Measurements from ENCODE around the gene PTTG2.

Gene PTTG2

GRCh38 chr4:38003628-38004027 lies 43.4 kb downstream of the PTTG2 start:
- Histone ChIP-seq H3K27me3 (ENCODE audit: control insufficient read depth, low read length) (no peaks in the 10 kb centered on the region), H3K27ac (ENCODE audit: low read depth, low read length) (no peak overlapping the region), H3K4me1 (ENCODE audit: control insufficient read depth, low read length) (peaks cover 81% of the 10 kb centered on the region), H4K20me1 (ENCODE audit: control insufficient read depth, insufficient read depth, low read depth, low read length) (peaks cover 28% of the 10 kb centered on the region), H3K4me2 (ENCODE audit: low read length) (no peak overlapping the region), H3K9me2 (replicated peaks; ENCODE audit: control insufficient read depth, low read length) (no peaks in the 10 kb centered on the region), H3K79me2 (ENCODE audit: control insufficient read depth, low read length) (peaks cover 99% of the 10 kb centered on the region), H3F3A (ENCODE audit: control insufficient read depth, insufficient read depth) (no peaks in the 10 kb centered on the region), H3K9me3 (ENCODE audit: control insufficient read depth, insufficient read depth, low read length) (no peaks in the 10 kb centered on the region), H3K4me3 (ENCODE audit: low read length) (no peak overlapping the region), H3K36me3 (ENCODE audit: control insufficient read depth, low read length) (peaks cover 70% of the 10 kb centered on the region)
- TF ChIP-seq CTCF (IDR thresholded peaks at IDR 0.05; ENCODE audit: low read depth, low read length, poor library complexity, severe bottlenecking) (no peak), EZH2phosphoT487 (IDR thresholded peaks at IDR 0.05; ENCODE audit: borderline replicate concordance, low read length) (no peak)

GRCh38 chr4:38004062-38004461 lies 43.9 kb downstream of the PTTG2 start:
- no peaks in the 10 kb centered on the region for H3K27me3 ChIP-seq (ENCODE audit: control insufficient read depth, low read length)
- H4K20me1 ChIP-seq (ENCODE audit: control insufficient read depth, insufficient read depth, low read depth, low read length) = peaks cover 29% of the 10 kb centered on the region
- H3K9me2 ChIP-seq (replicated peaks; ENCODE audit: control insufficient read depth, low read length) = no peaks in the 10 kb centered on the region
- no peak overlapping the region for H3K4me3 ChIP-seq (ENCODE audit: low read length)
- H3K36me3 ChIP-seq (ENCODE audit: control insufficient read depth, low read length) = peaks cover 70% of the 10 kb centered on the region
- no peaks in the 10 kb centered on the region for H3F3A ChIP-seq (ENCODE audit: control insufficient read depth, insufficient read depth)
- no peak overlapping the region for H3K27ac ChIP-seq (ENCODE audit: low read depth, low read length)
- H3K79me2 ChIP-seq (ENCODE audit: control insufficient read depth, low read length) = peaks cover 99% of the 10 kb centered on the region
- no peak overlapping the region for H3K4me2 ChIP-seq (ENCODE audit: low read length)
- peaks cover 82% of the 10 kb centered on the region for H3K4me1 ChIP-seq (ENCODE audit: control insufficient read depth, low read length)
- no peak for TF ChIP-seq CTCF (IDR thresholded peaks at IDR 0.05; ENCODE audit: low read depth, low read length, poor library complexity, severe bottlenecking)
- no peak for TF ChIP-seq EZH2phosphoT487 (IDR thresholded peaks at IDR 0.05; ENCODE audit: borderline replicate concordance, low read length)
- no peaks in the 10 kb centered on the region for H3K9me3 ChIP-seq (ENCODE audit: control insufficient read depth, insufficient read depth, low read length)

GRCh38 chr4:38004887-38005286 lies 44.7 kb downstream of the PTTG2 start:
- Histone ChIP-seq H3K4me2 (ENCODE audit: low read length) (no peak overlapping the region), H3F3A (ENCODE audit: control insufficient read depth, insufficient read depth) (no peaks in the 10 kb centered on the region), H3K9me2 (replicated peaks; ENCODE audit: control insufficient read depth, low read length) (no peaks in the 10 kb centered on the region), H3K9me3 (ENCODE audit: control insufficient read depth, insufficient read depth, low read length) (no peaks in the 10 kb centered on the region), H4K20me1 (ENCODE audit: control insufficient read depth, insufficient read depth, low read depth, low read length) (peaks cover 33% of the 10 kb centered on the region), H3K4me1 (ENCODE audit: control insufficient read depth, low read length) (peaks cover 82% of the 10 kb centered on the region), H3K27ac (ENCODE audit: low read depth, low read length) (no peak overlapping the region), H3K4me3 (ENCODE audit: low read length) (no peak overlapping the region), H3K79me2 (ENCODE audit: control insufficient read depth, low read length) (peaks cover 99% of the 10 kb centered on the region), H3K36me3 (ENCODE audit: control insufficient read depth, low read length) (peaks cover 63% of the 10 kb centered on the region), H3K27me3 (ENCODE audit: control insufficient read depth, low read length) (no peaks in the 10 kb centered on the region)
- TF ChIP-seq CTCF (IDR thresholded peaks at IDR 0.05; ENCODE audit: low read depth, low read length, poor library complexity, severe bottlenecking) (no peak), EZH2phosphoT487 (IDR thresholded peaks at IDR 0.05; ENCODE audit: borderline replicate concordance, low read length) (no peak)

GRCh38 chr4:38005637-38006036 lies 45.4 kb downstream of the PTTG2 start:
- no peaks in the 10 kb centered on the region for H3K27me3 ChIP-seq (ENCODE audit: control insufficient read depth, low read length)
- peaks cover 99% of the 10 kb centered on the region for H3K79me2 ChIP-seq (ENCODE audit: control insufficient read depth, low read length)
- H3K27ac ChIP-seq (ENCODE audit: low read depth, low read length) = no peak overlapping the region
- H3K9me2 ChIP-seq (replicated peaks; ENCODE audit: control insufficient read depth, low read length) = no peaks in the 10 kb centered on the region
- H3K36me3 ChIP-seq (ENCODE audit: control insufficient read depth, low read length) = peaks cover 55% of the 10 kb centered on the region
- H3K4me1 ChIP-seq (ENCODE audit: control insufficient read depth, low read length) = peaks cover 81% of the 10 kb centered on the region
- H3K4me2 ChIP-seq (ENCODE audit: low read length) = no peak overlapping the region
- no peaks in the 10 kb centered on the region for H3F3A ChIP-seq (ENCODE audit: control insufficient read depth, insufficient read depth)
- no peaks in the 10 kb centered on the region for H3K9me3 ChIP-seq (ENCODE audit: control insufficient read depth, insufficient read depth, low read length)
- H4K20me1 ChIP-seq (ENCODE audit: control insufficient read depth, insufficient read depth, low read depth, low read length) = peaks cover 39% of the 10 kb centered on the region
- TF ChIP-seq EZH2phosphoT487 (IDR thresholded peaks at IDR 0.05; ENCODE audit: borderline replicate concordance, low read length) (no peak), CTCF (IDR thresholded peaks at IDR 0.05; ENCODE audit: low read depth, low read length, poor library complexity, severe bottlenecking) (no peak)
- no peak overlapping the region for H3K4me3 ChIP-seq (ENCODE audit: low read length)

All from DOHH2 (cell line).